Parathyroid adenoma (tissue), 2 donors: ENCODE results near the gene USH1G.

Source experiments
- H2AFZ ChIP-seq: fragments of 300-600 bp; sonication (generic); one replicate; pipeline ENCODE4 v1.7.0; 2017; ENCODE audit warnings: antibody characterized with exemption, mild to moderate bottlenecking
- H3K27ac ChIP-seq: fragments of 300-600 bp; sonication (generic); one replicate; pipeline ENCODE4 v1.7.0; 2017
- H3K27me3 ChIP-seq: fragments of 300-600 bp; sonication (generic); one replicate; pipeline ENCODE4 v1.7.0; 2017; ENCODE audit warnings: low read length; ENCODE audit not compliant: control insufficient read depth, insufficient read depth
- H3K36me3 ChIP-seq: fragments of 300-600 bp; sonication (generic); one replicate; pipeline ENCODE4 v1.7.0; 2017; ENCODE audit warnings: low read length; ENCODE audit not compliant: control insufficient read depth, insufficient read depth
- H3K4me1 ChIP-seq: fragments of 300-600 bp; sonication (generic); one replicate; pipeline ENCODE4 v1.7.0; 2017; ENCODE audit warnings: control low read depth
- H3K4me2 ChIP-seq: fragments of 300-600 bp; sonication (generic); one replicate; pipeline ENCODE4 v1.7.0; 2017; ENCODE audit warnings: low read length
- H3K4me3 ChIP-seq: fragments of 300-600 bp; sonication (generic); one replicate; pipeline ENCODE4 v1.7.0; 2017; ENCODE audit warnings: low read depth, low read length
- H3K79me2 ChIP-seq: fragments of 300-600 bp; sonication (generic); one replicate; pipeline ENCODE4 v1.7.0; 2017; ENCODE audit warnings: control low read depth
- H3K9ac ChIP-seq: fragments of 300-600 bp; sonication (generic); one replicate; pipeline ENCODE4 v1.7.0; 2017; ENCODE audit warnings: mild to moderate bottlenecking
- H3K9me3 ChIP-seq: fragments of 300-600 bp; sonication (generic); one replicate; pipeline ENCODE4 v1.7.0; 2017; ENCODE audit warnings: low read length; ENCODE audit not compliant: control insufficient read depth
- TF ChIP-seq, protein P1 (sequence below): fragments of 300-600 bp; sonication (generic); IDR thresholded peaks from one replicate; pipeline ENCODE4 v1.7.0; 2017; ENCODE audit warnings: antibody characterized with exemption, mild to moderate bottlenecking
- donor health status: primary hyperparathyroidism.

The USH1G gene

DNA sequence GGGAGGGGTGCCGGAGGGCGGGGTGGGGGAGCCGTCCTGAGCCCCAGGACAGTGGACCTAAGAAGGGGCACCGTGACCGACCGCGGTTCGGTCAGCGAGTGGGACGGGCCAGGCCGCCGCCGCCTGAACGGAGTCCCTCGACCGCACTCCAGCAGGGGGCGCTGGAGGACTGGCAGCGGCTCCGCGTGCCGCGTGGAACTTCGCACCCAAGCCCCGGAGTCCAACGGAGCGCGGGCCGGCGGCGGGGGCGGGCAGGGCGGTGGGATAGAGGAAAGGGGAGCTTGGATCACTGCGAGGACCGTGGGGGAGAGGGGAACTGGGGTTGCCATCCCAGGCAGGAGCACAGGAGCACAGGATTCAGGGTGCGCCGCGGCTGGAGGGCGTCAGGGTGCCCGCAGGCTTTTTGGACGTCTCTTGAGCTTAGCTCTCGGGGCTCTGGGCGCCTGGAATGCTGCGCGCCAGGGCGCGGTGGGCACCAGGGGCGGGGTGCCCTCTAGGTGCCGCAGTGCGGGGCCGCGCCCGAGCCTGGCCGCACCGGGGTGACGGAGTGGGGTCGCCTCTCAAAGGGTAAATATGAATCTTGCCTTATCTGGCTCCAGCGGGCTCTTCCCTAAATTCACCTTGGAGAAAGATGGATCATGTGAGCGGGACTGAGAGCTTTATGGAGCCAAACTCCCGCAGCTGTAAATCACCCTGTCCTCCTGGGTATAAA is 639 bp upstream of the USH1G start:
- H3K27me3 ChIP-seq: peaks cover 12% of the 10 kb centered on the region
- TF ChIP-seq, protein P1, sequence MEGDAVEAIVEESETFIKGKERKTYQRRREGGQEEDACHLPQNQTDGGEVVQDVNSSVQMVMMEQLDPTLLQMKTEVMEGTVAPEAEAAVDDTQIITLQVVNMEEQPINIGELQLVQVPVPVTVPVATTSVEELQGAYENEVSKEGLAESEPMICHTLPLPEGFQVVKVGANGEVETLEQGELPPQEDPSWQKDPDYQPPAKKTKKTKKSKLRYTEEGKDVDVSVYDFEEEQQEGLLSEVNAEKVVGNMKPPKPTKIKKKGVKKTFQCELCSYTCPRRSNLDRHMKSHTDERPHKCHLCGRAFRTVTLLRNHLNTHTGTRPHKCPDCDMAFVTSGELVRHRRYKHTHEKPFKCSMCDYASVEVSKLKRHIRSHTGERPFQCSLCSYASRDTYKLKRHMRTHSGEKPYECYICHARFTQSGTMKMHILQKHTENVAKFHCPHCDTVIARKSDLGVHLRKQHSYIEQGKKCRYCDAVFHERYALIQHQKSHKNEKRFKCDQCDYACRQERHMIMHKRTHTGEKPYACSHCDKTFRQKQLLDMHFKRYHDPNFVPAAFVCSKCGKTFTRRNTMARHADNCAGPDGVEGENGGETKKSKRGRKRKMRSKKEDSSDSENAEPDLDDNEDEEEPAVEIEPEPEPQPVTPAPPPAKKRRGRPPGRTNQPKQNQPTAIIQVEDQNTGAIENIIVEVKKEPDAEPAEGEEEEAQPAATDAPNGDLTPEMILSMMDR: peak; percentile 72
- H2AFZ ChIP-seq: peak overlapping the region; percentile 77
- H3K4me2 ChIP-seq: peak overlapping the region; percentile 24
- H3K4me1 ChIP-seq: no peaks in the 10 kb centered on the region
- H3K4me3 ChIP-seq: no peak overlapping the region
- no peak overlapping the region for H3K27ac ChIP-seq
- H3K9ac ChIP-seq: no peak overlapping the region
- no peaks in the 10 kb centered on the region for H3K79me2 ChIP-seq
- H3K9me3 ChIP-seq: no peaks in the 10 kb centered on the region
- H3K36me3 ChIP-seq: no peaks in the 10 kb centered on the region

- Histone ChIP-seq H2AFZ (no peak overlapping the region), H3K27ac (no peak overlapping the region), H3K79me2 (no peaks in the 10 kb centered on the region), H3K36me3 (no peaks in the 10 kb centered on the region), H3K9me3 (no peaks in the 10 kb centered on the region), H3K4me3 (no peak overlapping the region), H3K9ac (no peak overlapping the region), H3K4me1 (no peaks in the 10 kb centered on the region), H3K4me2 (no peak overlapping the region), H3K27me3 (peaks cover 12% of the 10 kb centered on the region)
- TF ChIP-seq, protein P1: no peak
Measured at GRCh38 chr17:74922172-74922571, 883 bp downstream of the USH1G start.

GRCh38 chr17:74921769-74922168 is 1.3 kb downstream of the USH1G start:
- Histone ChIP-seq H3K9me3 (no peaks in the 10 kb centered on the region), H3K27me3 (peaks cover 12% of the 10 kb centered on the region), H3K4me2 (no peak overlapping the region), H3K27ac (no peak overlapping the region), H2AFZ (no peak overlapping the region), H3K79me2 (no peaks in the 10 kb centered on the region), H3K4me1 (no peaks in the 10 kb centered on the region), H3K4me3 (no peak overlapping the region), H3K9ac (no peak overlapping the region), H3K36me3 (no peaks in the 10 kb centered on the region)
- TF ChIP-seq, protein P1: no peak

- Histone ChIP-seq H3K9me3 (no peaks in the 10 kb centered on the region), H3K9ac (no peak overlapping the region), H3K27ac (no peak overlapping the region), H3K27me3 (peaks cover 12% of the 10 kb centered on the region), H2AFZ (no peak overlapping the region), H3K4me3 (no peak overlapping the region), H3K36me3 (no peaks in the 10 kb centered on the region), H3K4me2 (no peak overlapping the region), H3K79me2 (no peaks in the 10 kb centered on the region), H3K4me1 (no peaks in the 10 kb centered on the region)
- TF ChIP-seq, protein P1: no peak
Measured at GRCh38 chr17:74921026-74921681, 1.9 kb downstream of the USH1G start.
